Stimulated activated CD4-positive, alpha-beta T cell treated with anti-CD3 and anti-CD28 coated beads, Interleukin-1b, Interleukin-23, amount 100 ng/mL, for 1 hour (primary cell): ENCODE measurements around the gene EBLN2.

Experiments used
- DNase-seq, 2 donors: peaks; one replicate each; pipeline ENCODE4 v3.0.0-alpha.2; 2020; ENCODE audit warnings: low read depth in 2 of 2

The EBLN2 gene

GRCh38 chr3:73061416-73061815 lies at the start of gene EBLN2:
TSS of gene EBLN2 (plus strand) at chr3:73061659. CDS start at chr3:73062082, 423 bp downstream.
- no peak for DNase-seq

- no peak for DNase-seq
Measured at GRCh38 chr3:73018298-73018697, 43.2 kb upstream of the EBLN2 start.

GRCh38 chr3:73018790-73019441 lies 42.5 kb upstream of the EBLN2 start:
- no peak for DNase-seq

- DNase-seq, result no peak
Measured at GRCh38 chr3:73021301-73021835, 40.1 kb upstream of the EBLN2 start.

GRCh38 chr3:73024836-73025235 lies 36.6 kb upstream of the EBLN2 start:
- DNase-seq, result no peak

- DNase-seq, result no peak
Measured at GRCh38 chr3:73026111-73026759, 35.2 kb upstream of the EBLN2 start.

GRCh38 chr3:73026760-73027113 lies 34.7 kb upstream of the EBLN2 start:
- no peak for DNase-seq

GRCh38 chr3:73028803-73029202 lies 32.7 kb upstream of the EBLN2 start:
- no peak for DNase-seq

GRCh38 chr3:73029321-73029796 lies 32.1 kb upstream of the EBLN2 start:
- DNase-seq, result no peak

GRCh38 chr3:73030073-73030597 lies 31.3 kb upstream of the EBLN2 start:
- no peak for DNase-seq

GRCh38 chr3:73031573-73032103 lies 29.8 kb upstream of the EBLN2 start:
- DNase-seq, result no peak

- no peak for DNase-seq
Measured at GRCh38 chr3:73036694-73037591, 24.5 kb upstream of the EBLN2 start.

- no peak for DNase-seq
Measured at GRCh38 chr3:73041537-73041936, 19.9 kb upstream of the EBLN2 start.

- no peak for DNase-seq
Measured at GRCh38 chr3:73043414-73043813, 18.0 kb upstream of the EBLN2 start.

GRCh38 chr3:73045391-73045790 lies 16.1 kb upstream of the EBLN2 start:
- DNase-seq, result no peak

GRCh38 chr3:73046195-73046594 lies 15.3 kb upstream of the EBLN2 start:
- DNase-seq, result no peak

- DNase-seq, result no peak
Measured at GRCh38 chr3:73049319-73049718, 12.1 kb upstream of the EBLN2 start.

- no peak for DNase-seq
Measured at GRCh38 chr3:73052857-73053256, 8.6 kb upstream of the EBLN2 start.

- no peak for DNase-seq
Measured at GRCh38 chr3:73055583-73055982, 5.9 kb upstream of the EBLN2 start.

- DNase-seq, result no peak
Measured at GRCh38 chr3:73056014-73056844, 5.2 kb upstream of the EBLN2 start.

- DNase-seq, result no peak
Measured at GRCh38 chr3:73056845-73057150, 4.7 kb upstream of the EBLN2 start.
